Fibroblast of villous mesenchyme (primary cell): ENCODE measurements around the gene RFPL3. TPM values are rescaled to one million over a fixed set of nuclear protein-coding genes. Genes with fewer than 3 reads are reported as not detected.
"Not testable (repeated sequence)": the region's sequence is repeated elsewhere in the genome, so short reads cannot be mapped to it uniquely, and the experiment has no call there.

ENCODE experiments used
- DNase-seq: peaks from one replicate; pipeline ENCODE4 v3.0.0-alpha.2; 2010; ENCODE audit warnings: low read depth
- H3K4me3 ChIP-seq: 2 replicates; pipeline ENCODE4 v1.5.1; 2011; ENCODE audit warnings: low read depth, mild to moderate bottlenecking, low read length
- total RNA-seq: library from RNA; depleted of rRNA; stranded (reverse); fragments of >200 nt; gene quantifications from 2 replicates; pipeline ENCODE4 v1.2.3, GENCODE V29; 2012
- TF ChIP-seq, protein P1 (sequence below): IDR thresholded peaks from 2 replicates; pipeline ENCODE4 v1.5.1; 2012; ENCODE audit warnings: low read depth, mild to moderate bottlenecking, low read length; ENCODE audit not compliant: insufficient read depth

The RFPL3 gene
- total RNA-seq, 1 donor, result not detected

- no peak for DNase-seq
- H3K4me3 ChIP-seq, result no peak overlapping the region
- TF ChIP-seq, protein P1, sequence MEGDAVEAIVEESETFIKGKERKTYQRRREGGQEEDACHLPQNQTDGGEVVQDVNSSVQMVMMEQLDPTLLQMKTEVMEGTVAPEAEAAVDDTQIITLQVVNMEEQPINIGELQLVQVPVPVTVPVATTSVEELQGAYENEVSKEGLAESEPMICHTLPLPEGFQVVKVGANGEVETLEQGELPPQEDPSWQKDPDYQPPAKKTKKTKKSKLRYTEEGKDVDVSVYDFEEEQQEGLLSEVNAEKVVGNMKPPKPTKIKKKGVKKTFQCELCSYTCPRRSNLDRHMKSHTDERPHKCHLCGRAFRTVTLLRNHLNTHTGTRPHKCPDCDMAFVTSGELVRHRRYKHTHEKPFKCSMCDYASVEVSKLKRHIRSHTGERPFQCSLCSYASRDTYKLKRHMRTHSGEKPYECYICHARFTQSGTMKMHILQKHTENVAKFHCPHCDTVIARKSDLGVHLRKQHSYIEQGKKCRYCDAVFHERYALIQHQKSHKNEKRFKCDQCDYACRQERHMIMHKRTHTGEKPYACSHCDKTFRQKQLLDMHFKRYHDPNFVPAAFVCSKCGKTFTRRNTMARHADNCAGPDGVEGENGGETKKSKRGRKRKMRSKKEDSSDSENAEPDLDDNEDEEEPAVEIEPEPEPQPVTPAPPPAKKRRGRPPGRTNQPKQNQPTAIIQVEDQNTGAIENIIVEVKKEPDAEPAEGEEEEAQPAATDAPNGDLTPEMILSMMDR, result no peak
These were observed 18.3 kb upstream of the RFPL3 start for GRCh38 chr22:32339190-32340012.

DNA sequence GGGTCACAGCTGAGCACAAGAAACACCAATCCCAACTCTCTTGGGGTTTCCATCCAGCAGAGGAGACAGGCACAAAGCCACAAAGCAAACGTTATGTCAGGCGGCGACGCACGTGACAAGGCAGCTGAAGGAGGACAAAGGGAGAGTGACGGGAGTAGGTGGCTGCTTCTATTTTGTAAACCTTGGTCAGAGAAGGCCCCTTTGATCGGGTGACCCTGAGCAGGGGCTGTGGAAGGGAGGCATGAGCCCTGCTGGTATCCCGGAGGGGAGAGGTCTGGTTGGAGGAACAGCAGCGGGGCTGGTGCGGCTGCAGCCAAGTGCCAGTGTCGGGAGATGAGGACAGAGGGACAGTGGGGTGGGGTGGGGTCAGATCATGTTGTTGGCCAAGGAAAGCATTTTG, 17.3 kb upstream of the RFPL3 start:
- H3K4me3 ChIP-seq, result no peak overlapping the region
- no peak for DNase-seq
- TF ChIP-seq, protein P1, result no peak

DNA sequence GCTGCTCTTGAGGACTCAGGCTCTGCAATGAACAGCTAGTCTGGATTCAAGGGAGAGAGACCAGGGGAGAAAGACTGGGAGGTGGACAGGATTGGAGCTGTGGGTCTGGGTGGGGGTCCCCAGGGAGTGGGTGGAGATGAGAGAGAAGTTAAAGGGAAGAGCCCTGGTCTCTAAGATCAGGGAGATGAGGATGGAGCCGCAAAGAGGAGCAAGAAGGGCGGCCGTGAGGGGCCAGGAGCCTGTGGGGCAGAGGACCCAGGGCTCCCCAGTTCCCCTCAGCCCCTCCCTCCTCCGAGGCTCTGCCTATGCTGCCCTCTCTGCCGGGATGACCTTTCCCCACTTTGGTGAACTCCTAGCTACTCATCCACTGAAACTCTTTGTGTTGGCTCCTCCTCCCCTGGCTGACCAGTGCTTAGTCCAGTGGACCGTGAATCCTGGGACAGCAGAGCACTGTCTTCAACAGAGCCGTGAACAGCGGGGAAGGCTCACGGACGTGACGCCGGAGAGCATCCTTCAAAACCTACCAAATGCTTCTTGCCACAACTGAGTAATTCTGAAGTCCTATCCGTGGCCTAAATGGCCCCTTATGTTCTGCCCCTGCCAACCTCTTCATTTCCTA, 16.4 kb upstream of the RFPL3 start:
- no peak overlapping the region for H3K4me3 ChIP-seq
- TF ChIP-seq, protein P1, result no peak
- DNase-seq, result no peak

GRCh38 chr22:32342977-32343376, 14.7 kb upstream of the RFPL3 start:
- no peak overlapping the region for H3K4me3 ChIP-seq
- no peak for DNase-seq
- TF ChIP-seq, protein P1, result no peak

- TF ChIP-seq, protein P1, result no peak
- no peak for DNase-seq
- H3K4me3 ChIP-seq, result no peak overlapping the region
These were observed 13.7 kb upstream of the RFPL3 start for GRCh38 chr22:32343941-32344340.

GRCh38 chr22:32348031-32348611, 9.5 kb upstream of the RFPL3 start:
- no peak for DNase-seq
- no peak overlapping the region for H3K4me3 ChIP-seq
- TF ChIP-seq, protein P1, result no peak

GRCh38 chr22:32351875-32352274, 5.8 kb upstream of the RFPL3 start:
- not testable (repeated sequence) for DNase-seq, H3K4me3 ChIP-seq
